Nephron (organoid): ENCODE data around the gene SPSB2.

Source experiments
- H3K27ac Mint-ChIP-seq, 3 experiments: 2 replicates each; pipeline ENCODE4 v1.8.0; 2020; ENCODE audit warnings: mixed read lengths in 3 of 3, mild to moderate bottlenecking in 2 of 3, moderate library complexity in 1 of 3
- H3K27me3 Mint-ChIP-seq: 2 replicates; pipeline ENCODE4 v1.8.0; 2021; ENCODE audit warnings: low read depth, mild to moderate bottlenecking, moderate library complexity, mixed read lengths
- H3K36me3 Mint-ChIP-seq: 2 replicates; pipeline ENCODE4 v1.8.0; 2020; ENCODE audit warnings: low read depth, mixed read lengths
- H3K4me1 Mint-ChIP-seq: 2 replicates; pipeline ENCODE4 v1.8.0; 2020; ENCODE audit warnings: mixed read lengths
- H3K4me3 Mint-ChIP-seq, 3 experiments: 2 replicates each; pipeline ENCODE4 v1.8.0; 2020; ENCODE audit warnings: mild to moderate bottlenecking in 3 of 3, mixed read lengths in 3 of 3, moderate library complexity in 2 of 3
- H3K9me3 Mint-ChIP-seq: 2 replicates; pipeline ENCODE4 v1.8.0; 2020; ENCODE audit warnings: mixed read lengths
- TF ChIP-seq, protein P1 (sequence below), 3 experiments: fragments of 200-600 bp; sonication (generic); IDR thresholded peaks; one replicate each; pipeline ENCODE4 v1.5.0; 2021; ENCODE audit warnings: antibody characterized with exemption in 3 of 3; ENCODE audit not compliant: unreplicated experiment in 3 of 3

SPSB2 gene

GRCh38 chr12:6827437-6827911, 45.6 kb downstream of the SPSB2 start:
- Mint-ChIP-seq H3K4me1 (peaks cover 50% of the 10 kb centered on the region), H3K9me3 (no peaks in the 10 kb centered on the region), H3K36me3 (peaks cover 21% of the 10 kb centered on the region), H3K27me3 (peaks cover 3% of the 10 kb centered on the region), H3K27ac (peak overlapping the region; percentile 93 to 96 (median 94)), H3K4me3 (peak overlapping the region; percentile 81 to 89 (median 88))
- TF ChIP-seq, protein P1, sequence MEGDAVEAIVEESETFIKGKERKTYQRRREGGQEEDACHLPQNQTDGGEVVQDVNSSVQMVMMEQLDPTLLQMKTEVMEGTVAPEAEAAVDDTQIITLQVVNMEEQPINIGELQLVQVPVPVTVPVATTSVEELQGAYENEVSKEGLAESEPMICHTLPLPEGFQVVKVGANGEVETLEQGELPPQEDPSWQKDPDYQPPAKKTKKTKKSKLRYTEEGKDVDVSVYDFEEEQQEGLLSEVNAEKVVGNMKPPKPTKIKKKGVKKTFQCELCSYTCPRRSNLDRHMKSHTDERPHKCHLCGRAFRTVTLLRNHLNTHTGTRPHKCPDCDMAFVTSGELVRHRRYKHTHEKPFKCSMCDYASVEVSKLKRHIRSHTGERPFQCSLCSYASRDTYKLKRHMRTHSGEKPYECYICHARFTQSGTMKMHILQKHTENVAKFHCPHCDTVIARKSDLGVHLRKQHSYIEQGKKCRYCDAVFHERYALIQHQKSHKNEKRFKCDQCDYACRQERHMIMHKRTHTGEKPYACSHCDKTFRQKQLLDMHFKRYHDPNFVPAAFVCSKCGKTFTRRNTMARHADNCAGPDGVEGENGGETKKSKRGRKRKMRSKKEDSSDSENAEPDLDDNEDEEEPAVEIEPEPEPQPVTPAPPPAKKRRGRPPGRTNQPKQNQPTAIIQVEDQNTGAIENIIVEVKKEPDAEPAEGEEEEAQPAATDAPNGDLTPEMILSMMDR (IDR thresholded peaks at IDR 0.05; ENCODE audit: unreplicated experiment in 3 of 3), result no peak

DNA sequence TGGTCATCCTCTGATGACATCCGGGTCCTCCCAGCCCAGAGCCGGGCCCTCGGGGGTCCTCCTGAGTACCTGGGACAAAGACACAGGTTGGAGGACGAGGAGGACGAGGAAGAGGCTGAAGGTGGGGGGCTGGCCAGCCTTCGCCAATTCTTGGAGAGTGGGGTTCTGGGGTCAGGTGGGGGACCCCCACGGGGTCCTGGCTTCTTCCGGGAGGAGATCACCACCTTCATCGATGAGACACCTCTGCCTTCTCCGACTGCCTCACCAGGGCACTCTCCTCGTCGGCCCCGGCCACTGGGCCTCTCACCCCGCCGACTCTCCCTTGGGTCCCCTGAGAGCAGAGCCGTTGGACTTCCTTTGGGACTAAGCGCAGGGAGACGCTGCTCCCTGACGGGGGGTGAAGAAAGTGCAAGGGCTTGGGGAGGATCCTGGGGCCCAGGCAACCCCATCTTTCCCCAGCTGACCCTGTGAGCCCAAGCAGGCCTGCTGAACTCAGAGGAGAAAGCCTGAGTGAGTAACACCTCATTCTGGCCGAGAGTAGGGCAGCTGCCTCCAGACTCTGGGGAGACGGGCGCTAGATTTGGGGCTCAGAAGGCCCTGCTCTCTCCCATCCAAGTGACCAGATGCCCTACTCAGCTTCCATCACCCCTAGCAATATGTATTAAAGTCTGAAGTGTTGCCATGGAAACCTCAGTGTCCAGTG, 46.2 kb downstream of the SPSB2 start:
- Mint-ChIP-seq H3K36me3 (peaks cover 16% of the 10 kb centered on the region), H3K4me1 (peaks cover 50% of the 10 kb centered on the region), H3K9me3 (no peaks in the 10 kb centered on the region)

DNA sequence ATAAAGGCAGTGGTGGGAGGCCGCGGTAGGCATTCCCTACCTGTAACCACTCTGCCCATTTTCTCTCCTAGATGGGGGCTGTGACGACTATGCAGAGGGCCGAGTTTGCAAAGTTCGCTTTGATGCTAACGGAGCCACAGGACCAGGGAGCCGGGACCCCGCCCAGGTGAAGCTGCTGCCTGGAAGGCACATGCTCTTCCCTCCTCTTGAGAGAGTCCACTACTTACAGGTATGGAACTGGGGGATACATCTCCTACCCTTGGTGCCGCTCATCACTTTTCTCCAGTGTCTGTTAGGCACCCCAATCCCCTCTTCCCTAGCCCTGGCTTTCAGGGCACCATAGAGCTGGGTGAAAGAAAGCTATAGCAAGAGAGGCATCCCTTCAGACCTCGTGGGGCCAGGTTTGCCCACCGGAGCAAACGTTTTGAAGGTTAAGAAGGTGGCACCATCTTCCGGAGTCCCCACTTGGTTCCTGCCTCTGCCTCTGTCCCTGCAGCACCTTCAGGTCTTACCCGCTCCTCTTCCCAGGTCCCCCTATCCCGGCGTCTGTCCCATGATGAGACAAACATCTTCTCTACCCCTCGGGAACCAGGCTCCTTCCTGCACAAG, 46.9 kb downstream of the SPSB2 start:
- Mint-ChIP-seq H3K27ac (peak overlapping the region; percentile 54 to 84 (median 73)), H3K4me3 (peak overlapping the region; percentile 62 to 78 (median 73)), H3K4me1 (peaks cover 52% of the 10 kb centered on the region), H3K27me3 (peaks cover 3% of the 10 kb centered on the region), H3K36me3 (peaks cover 9% of the 10 kb centered on the region), H3K9me3 (no peaks in the 10 kb centered on the region)
- TF ChIP-seq, protein P1 (IDR thresholded peaks at IDR 0.05; ENCODE audit: unreplicated experiment in 3 of 3), result no peak

More for the DNA sequence above, 46.2 kb downstream of the SPSB2 start:
- TF ChIP-seq, protein P1 (IDR thresholded peaks at IDR 0.05; ENCODE audit: unreplicated experiment in 3 of 3), result no peak
- Mint-ChIP-seq H3K4me3 (peak overlapping the region; percentile 81 to 89 (median 88)), H3K27ac (peak overlapping the region; percentile 93 to 96 (median 94)), H3K27me3 (peaks cover 3% of the 10 kb centered on the region)

GRCh38 chr12:6825398-6826124, 47.5 kb downstream of the SPSB2 start:
- H3K9me3 Mint-ChIP-seq, result no peaks in the 10 kb centered on the region
- peak overlapping the region; percentile 54 to 84 (median 73) for H3K27ac Mint-ChIP-seq
- peaks cover 54% of the 10 kb centered on the region for H3K4me1 Mint-ChIP-seq
- peak overlapping the region; percentile 70 to 78 (median 73) for H3K4me3 Mint-ChIP-seq
- H3K36me3 Mint-ChIP-seq, result peaks cover 4% of the 10 kb centered on the region
- TF ChIP-seq, protein P1 (IDR thresholded peaks at IDR 0.05; ENCODE audit: unreplicated experiment in 3 of 3), result peak; percentile 85 to 92 (median 90)
- H3K27me3 Mint-ChIP-seq, result peaks cover 3% of the 10 kb centered on the region

DNA sequence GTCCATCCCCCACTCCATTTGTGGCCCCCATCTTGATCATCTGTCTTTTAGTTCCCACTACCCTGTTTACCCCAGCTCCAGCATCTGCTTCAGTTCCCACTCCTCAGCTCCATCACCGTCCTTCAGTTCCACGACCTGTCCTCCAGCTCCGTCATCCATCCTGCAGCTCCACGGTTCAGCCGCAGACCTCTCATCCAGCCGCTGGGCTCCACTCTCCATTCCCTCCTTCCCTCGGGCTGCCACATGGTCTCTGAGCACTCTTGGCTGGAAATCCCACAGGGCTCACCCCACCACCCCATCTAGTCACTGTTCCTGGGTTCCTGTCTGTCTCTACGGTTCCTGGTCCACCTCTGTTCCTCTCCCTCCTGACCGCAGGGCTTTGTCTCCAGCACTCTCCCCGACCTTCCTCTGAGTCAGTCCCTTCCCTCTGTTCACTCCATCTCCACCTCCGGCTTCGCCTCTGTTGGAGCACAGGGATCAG, 48.2 kb downstream of the SPSB2 start:
- Mint-ChIP-seq H3K4me1 (peaks cover 56% of the 10 kb centered on the region), H3K9me3 (no peaks in the 10 kb centered on the region), H3K27me3 (peaks cover 3% of the 10 kb centered on the region)

More for the DNA sequence above, 48.2 kb downstream of the SPSB2 start:
- H3K36me3 Mint-ChIP-seq, result peaks cover 4% of the 10 kb centered on the region
- TF ChIP-seq, protein P1 (IDR thresholded peaks at IDR 0.05; ENCODE audit: unreplicated experiment in 3 of 3), result no peak
- peak overlapping the region; percentile 54 to 84 (median 73) for H3K27ac Mint-ChIP-seq
- peak overlapping the region; percentile 22 to 78 (median 45) for H3K4me3 Mint-ChIP-seq
